Measurements from ENCODE around the gene FNDC7.
A peak's percentile ranks its signal among the peaks of the same experiment; 100 is the strongest.
"Not testable (repeated sequence)": the region's sequence is repeated elsewhere in the genome, so short reads cannot be mapped to it uniquely, and the experiment has no call there.

The FNDC7 gene, protein sequence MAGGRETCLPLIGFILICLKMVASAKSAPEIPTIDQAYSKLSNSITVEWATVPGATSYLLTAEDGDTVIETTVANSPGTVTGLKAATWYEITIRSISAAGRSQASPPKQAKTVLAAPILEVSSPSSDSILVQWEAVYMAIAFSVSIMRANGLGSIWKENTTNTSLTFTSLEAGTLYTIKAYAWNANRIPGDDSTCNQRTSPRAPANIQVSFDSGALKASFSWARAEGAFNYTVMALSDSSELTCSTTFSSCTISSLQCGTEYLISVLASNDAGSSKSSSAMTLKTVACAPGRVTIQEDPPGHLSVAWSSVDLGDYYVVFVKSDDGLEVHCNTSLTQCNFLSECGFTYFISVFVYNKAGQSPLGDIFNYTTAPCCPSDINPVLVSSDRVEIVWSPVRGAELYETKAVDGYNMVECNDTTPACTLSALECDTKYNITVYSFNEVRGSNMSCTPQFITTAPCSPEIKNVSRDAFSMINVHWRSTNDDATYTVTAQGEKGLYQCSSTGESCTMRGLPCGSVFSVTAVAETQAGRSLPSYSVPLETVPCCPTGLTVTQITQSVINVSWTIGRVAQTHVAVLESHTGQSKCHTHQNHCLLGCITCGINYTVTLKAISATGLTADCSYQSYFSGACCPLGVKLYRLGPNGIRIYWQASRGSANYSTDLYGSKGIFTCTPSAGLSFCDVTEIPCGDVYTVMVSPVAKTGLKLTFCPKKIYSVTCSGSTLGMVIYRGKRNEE

DNA sequence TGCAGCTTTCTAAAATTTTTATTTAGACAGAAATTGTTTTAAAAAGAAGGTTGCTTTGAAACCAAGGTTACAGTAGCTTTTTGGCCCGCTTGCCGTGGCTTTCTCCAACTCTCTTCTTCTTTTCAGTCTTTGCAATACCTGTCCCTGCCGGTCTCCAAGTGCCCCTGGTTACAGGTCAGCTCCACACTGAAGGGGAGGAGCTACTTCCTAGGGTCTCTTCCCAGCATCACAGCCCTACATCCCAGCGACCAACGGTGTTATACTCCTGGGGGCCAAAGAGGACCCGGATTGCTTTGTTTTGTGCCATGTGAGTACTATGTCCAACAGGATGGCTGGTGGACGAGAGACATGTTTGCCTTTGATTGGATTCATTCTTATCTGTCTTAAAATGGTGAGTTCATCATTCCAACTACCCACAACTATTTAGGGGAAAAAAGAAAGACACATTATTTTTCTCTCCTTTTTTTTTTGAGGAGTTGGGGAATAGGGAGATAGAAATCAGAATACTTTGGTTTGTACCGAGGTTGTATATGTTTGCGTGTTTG lies at the start of gene FNDC7:
Gene FNDC7, plus strand, starts transcription at position 303 of the 545 bp plus-strand sequence. Its CDS starts 26 bp downstream, at position 329.
- DNase-seq (ENCODE audit: low read depth, low spot score), result peak; percentile 63

DNA sequence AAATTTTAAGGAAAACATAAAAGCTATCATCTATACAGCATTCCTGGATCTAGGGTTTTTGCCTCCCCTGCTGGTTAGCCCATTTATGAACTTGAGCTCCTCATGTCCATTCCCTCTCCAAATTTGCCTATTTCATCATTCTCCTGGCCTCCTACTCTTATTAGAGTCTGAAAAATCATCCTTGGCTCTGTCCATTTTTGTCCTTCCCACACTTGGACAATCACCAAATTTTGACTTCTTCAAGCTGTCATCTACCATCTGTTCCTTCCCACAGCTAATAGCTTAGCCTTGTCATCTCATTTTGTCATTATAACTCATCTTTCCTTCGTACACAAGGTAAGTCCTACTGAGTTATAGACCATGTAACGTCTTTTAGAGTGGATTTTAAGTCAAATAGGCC lies 49.6 kb upstream of the FNDC7 start:
- DNase-seq (ENCODE audit: low read depth, low spot score), result no peak

DNA sequence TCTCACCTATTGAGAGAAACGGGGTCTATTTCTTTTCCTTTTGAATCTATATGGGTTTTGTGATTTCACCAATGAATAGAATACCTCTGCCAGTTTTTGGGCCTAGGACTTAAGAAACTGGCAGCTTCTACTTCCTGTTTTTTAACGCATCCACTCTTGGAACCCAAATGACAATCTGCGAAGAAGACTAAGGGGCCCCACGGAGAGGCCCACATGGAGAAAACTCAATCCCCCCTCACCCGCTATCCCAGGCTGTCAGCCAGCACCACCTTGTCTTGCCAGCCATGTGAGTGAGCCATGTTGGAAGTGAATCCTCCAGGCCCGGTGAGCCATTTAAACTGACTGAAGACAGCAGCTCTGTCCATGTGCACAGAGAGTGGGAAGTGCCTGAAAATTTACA lies 48.2 kb upstream of the FNDC7 start:
- no peak for DNase-seq (ENCODE audit: low read depth, low spot score)

DNA sequence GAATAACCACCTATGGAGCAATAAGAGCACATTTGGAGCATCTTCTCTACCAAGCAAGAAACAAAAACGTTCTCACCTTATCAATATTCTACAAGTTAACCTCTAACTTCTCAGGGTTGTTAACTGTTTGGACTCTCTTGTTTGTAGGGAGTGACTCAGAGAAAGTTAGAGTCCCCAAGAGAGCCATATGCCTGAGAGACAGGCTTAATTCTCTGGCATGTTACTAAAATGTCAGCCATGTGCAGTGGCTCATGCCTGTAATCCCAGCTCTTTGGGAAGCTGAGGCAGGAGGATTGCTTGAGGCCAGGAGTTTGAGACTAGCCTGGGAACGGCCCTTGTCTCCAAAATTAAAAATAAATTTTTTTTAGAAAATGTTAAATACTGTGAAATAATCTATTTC lies 47.6 kb upstream of the FNDC7 start:
- DNase-seq (ENCODE audit: low read depth, low spot score), result no peak

DNA sequence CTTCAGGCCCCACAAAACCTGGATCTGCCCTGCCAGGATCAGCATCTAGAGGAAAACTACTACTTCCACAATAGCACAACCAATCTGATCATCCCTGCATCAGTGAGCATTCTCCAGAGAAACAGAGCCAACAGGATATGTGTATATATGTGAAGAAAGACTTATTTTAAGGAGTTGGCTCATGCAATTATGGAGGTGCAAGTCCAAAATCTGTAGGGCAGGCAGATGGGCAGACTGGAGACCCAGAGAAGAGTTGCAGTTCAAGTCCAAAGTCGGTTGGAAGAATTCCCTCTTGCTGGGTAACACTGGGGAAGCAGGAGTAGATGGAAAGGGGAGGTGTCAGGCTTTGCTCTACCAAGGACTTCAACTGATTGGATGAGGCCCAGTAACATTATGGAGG lies 46.9 kb upstream of the FNDC7 start:
- no peak for DNase-seq (ENCODE audit: low read depth, low spot score)

DNA sequence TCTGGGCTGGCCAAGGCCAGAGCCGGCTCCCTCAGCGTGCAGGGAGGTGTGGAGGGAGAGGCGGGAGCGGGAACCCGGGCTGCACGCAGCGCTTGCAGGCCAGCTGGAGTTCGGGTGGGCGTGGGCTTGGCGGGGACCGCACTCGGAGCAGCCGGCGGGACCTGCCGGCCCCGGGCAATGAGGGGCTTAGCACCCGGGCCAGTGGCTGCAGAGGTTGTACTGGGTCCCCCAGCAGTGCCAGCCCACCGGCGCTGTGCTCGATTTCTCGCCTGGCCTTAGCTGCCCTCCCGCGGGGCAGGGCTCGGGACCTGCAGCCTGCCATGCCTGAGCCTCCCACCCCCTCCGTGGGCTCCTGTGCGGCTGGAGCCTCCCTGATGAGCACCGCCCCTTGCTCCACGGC lies 45.3 kb upstream of the FNDC7 start:
- DNase-seq (ENCODE audit: low read depth, low spot score), result not testable (repeated sequence)

DNA sequence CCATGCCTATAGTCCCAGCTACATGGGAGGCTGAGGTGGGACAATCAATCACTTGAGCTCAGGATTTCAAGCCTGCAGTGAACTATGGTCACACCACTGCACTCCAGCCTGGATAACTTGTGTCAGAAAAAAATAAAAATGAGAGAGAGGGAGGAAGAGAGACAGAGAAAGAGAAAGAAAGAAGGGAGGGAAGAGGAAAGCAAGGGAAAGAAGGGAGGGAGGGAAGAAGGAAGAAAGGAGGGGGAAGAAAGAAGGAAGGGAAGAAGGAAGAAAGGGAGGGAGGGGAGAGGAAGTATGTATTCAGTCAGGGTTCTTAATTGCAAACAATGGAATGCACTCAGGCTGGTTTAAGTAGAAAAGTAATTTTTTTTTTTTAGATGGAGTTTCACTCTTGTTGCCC lies 43.9 kb upstream of the FNDC7 start:
- DNase-seq (ENCODE audit: low read depth, low spot score), result no peak

DNA sequence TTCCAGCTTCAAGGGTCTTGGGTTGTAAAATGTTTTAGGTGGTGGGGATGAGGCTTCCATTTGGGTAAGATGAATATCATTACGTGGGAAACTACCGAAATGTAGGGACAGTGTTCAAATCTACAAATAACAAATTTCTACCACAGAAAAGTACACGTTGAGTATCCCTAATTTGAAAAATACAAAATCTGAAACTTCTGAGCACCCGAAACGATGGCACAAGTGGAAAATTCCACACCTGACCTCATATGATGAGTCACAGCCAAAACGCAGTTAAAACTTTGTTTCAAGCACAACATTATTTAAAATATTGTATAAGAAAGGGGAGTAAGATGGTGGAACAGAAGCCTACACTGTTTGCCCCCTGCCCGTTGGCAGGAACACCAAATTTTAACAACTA lies 43.0 kb upstream of the FNDC7 start:
- no peak for DNase-seq (ENCODE audit: low read depth, low spot score)

DNA sequence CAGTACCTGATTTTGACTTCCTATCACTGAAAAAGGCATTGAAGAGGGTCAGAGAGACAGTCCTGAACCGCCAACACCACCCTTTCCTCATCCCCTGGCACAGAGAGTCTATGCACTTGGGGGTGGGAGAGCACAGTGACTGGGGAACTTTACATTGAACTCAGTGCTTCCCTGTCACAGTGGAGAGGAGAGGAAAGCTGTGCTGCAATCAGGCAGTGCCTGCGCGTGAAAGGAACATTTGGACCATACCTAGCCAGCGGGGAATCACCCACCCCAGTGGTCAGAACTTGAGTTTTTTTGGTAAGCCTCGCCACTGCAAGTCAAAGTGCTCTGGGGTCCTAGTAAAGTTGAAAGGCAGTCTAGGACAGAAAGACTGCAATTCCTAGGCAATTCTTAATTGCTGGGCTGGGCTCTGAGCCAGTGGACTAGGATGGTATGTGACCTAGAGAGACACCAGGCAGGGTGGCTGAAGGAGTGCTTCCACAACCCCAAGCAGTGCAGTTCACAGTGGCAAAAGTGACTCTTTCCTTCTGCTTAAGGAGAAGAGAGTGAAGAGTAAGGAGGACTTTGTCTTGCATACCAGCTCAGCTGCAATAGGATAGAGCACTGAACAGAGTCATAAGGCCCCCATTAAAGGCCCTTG lies 42.5 kb upstream of the FNDC7 start:
- no peak for DNase-seq (ENCODE audit: low read depth, low spot score)

DNA sequence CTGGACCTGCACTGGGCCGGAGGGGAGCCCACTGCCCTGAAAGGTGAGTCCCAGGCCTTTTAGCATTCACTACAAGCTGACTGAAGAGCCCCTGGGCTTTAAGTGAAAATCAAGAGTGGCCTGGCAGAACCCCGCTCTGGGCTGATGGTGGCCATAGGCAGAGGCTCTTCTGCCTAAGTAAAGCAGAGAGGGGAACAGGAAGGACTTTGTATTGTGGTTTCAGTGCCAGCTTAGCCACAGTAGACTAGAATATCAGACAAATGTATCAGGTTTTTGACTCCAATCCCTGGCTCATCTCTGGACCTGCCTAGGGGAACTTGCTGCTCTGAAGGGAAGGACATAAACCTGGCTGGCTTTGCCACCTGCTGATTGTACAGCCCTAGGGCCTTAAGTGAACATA lies 41.6 kb upstream of the FNDC7 start:
- DNase-seq (ENCODE audit: low read depth, low spot score), result no peak

DNA sequence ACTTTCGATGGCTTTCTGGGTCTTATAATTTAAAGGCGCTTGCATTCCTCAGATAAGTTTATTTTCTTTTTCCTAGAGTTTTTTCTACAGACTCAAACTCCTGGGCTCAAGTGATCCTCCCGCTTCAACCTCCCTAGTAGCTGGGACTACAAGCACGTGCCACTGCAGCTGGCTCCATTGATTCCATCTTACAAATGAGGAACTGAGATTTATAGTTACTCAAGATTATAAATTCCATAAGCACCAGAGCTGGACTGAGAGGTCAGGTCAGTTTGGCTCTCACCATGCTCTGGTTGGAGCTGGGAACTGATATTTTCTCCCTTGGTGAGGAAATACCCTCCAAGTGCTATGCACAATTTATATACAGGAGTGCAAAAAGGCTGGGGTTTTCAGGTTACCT lies 34.0 kb upstream of the FNDC7 start:
- no peak for DNase-seq (ENCODE audit: low read depth, low spot score)

DNA sequence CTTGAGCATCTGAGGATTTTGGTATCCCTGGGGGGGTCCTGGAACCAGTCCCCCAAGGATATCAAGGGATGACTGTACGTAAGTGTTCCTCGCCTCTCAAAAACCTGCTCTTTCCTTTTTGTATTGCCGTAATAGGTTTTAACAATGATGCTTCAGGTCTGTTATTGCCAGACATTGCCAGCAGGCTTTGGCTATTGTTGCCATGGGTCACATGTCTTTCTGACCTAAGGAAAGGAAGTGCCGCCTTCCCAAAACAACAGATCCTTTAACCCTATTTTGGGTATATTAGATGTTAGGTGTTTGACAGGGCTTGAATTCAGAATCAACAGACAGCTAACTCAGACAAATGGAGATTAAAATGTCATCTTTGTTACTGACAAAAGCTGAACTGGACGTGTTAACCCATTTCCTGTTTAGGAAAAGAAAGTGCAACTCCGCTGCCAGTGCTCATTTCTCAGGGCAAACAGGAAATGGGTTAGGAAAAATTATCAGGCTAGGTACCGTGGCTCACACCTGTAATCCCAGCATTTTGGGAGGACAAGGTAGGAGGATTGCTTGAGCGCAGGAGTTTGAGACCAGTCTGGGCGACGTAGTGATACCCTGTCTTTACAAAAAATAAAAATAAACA lies 33.0 kb upstream of the FNDC7 start:
- DNase-seq (ENCODE audit: low read depth, low spot score), result no peak

DNA sequence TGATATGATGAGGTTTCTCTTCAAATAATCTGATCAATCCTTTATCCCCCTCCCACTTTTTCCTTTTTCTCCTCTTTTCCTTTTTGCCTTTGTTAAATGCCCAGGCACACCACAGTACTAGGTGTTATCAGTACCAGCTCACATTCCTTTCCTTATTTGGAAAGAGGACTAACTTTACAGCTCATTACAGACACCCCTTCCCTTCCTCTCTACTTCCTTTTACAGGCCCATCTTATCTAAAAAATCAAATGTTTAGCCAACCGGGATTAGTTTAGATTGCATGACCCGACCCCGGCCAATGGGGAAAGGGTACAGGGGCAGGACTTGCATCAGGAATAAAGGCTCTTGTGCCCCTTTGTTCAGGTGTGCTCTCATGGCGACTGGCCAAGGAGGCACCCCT lies 31.0 kb upstream of the FNDC7 start:
- peak; percentile 66 for DNase-seq (ENCODE audit: low read depth, low spot score)

DNA sequence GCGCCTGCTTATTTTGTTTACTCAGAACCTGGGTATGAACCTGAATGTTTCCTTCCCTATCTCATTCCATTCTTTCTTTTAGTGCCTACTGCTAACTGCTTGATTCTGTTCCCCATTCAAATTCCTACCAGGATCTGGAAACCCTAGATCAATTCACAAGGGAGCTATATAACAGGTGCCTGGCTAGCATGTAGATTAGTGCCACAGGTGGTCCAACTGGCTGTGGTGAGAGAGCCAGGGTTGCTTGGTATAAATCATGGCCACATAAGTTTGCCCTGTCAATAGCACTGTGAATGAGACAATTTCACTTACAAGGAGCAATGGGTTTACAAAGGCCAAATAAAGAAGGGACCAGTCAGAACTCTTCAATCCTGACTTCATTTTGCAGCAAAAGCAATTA lies 27.2 kb upstream of the FNDC7 start:
- DNase-seq (ENCODE audit: low read depth, low spot score), result no peak

DNA sequence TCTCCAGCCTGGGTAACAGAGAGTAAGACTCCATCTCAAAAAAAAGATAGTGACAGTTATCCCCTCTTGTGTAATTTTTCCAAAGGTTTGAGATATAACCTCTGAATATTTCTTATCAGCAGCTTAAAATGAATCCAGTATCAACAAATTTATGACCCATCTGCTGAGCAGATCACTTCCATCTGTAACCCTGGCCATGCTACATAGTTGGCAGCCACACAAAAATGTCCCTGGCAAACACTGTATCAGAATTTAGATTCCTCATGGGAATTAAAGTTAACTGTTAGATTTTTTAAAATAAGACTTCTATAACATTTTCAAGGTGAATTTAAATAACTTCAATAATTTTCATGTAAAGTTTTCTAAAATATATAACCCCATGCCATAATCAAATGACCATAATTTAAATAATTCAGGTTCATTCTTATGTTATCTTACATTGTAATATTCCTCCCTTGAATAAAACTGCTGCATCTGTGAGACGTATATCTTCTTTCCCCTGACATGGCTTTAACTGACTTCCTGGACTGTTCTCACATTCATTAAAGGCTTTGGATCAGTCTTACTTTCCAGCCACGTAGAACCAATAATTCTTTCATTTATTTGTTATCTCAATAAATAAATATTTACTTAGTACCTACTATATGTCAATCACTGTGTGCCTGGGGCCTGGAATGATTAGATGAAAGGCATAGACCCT lies 25.9 kb upstream of the FNDC7 start:
- no peak for DNase-seq (ENCODE audit: low read depth, low spot score)

DNA sequence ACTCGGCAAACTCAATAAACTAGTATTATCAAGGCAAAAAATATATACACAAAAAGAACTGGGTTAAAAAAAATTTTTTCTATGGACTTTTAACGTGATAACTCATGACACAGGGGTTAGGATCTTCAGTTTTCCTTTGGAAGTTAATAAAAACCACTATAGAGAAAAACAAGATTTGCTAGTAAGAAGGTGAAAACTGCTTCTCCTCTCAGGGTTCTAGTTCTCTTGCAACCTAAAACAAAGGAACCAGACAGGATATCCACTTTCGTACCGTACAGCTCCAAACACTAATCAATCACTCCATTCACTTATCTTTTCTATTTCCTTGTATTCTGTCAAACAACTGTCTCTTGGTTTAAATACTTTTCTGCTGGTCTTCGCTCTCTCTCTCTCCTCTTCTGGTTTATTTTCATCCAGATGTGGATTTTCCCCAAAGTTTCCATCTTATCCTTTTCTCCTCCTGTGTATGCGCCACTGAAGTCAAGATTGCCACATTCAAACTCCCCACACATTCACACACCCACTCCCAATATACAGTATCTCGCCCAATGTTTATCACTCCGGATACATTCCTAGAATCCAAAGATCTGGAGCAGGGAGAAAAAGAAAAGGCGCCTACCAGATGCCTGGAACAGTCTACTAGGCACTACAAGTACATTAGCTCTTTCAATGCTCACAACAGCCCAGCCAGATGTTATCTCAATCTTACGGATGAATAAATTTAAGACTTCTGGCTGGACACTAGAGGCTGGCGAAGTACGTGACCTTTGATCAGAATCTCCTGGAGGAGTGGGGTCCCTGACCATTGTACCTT lies 21.4 kb upstream of the FNDC7 start:
- no peak for DNase-seq (ENCODE audit: low read depth, low spot score)

DNA sequence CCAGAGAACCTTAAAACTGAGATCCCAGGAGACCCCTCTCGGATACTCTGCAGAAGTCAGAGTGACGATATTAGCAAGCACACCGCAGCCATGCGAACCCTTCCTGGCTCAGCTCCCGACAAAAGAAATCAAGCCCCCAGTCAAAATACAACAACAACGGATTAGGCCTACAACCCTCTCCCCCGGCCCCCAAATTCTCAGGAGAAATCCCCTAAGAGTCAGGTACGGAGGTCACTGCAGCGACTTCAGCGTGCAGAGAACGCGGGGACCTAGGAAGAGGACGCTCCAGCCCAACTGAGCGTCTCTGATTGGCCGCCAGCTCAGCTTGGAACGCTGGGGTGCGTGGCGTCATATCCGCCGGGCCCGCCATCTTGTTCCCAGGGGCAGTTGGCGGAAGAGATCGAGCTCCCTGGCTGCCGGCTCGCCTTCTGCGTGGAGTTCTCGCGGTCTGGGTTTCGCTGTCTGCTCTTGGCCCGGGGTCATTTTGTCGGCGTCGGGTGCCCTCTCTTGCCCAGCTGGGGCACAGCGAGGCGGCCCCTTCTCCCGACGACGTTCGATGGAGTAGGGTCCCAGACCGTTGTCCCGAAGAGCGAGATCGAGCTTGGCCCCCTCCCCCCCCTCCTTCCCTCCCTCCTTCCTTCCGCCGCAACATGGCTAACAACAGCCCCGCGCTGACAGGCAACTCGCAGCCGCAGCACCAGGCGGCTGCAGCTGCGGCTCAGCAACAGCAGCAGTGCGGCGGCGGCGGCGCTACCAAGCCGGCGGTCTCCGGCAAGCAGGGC lies 20.6 kb upstream of the FNDC7 start, which contains the start of gene PRPF38B:
Gene PRPF38B, plus strand, starts transcription at position 369 of the 782 bp plus-strand sequence. Its CDS starts 282 bp downstream, at position 651.
- peak; percentile 96 for DNase-seq (ENCODE audit: low read depth, low spot score)

DNA sequence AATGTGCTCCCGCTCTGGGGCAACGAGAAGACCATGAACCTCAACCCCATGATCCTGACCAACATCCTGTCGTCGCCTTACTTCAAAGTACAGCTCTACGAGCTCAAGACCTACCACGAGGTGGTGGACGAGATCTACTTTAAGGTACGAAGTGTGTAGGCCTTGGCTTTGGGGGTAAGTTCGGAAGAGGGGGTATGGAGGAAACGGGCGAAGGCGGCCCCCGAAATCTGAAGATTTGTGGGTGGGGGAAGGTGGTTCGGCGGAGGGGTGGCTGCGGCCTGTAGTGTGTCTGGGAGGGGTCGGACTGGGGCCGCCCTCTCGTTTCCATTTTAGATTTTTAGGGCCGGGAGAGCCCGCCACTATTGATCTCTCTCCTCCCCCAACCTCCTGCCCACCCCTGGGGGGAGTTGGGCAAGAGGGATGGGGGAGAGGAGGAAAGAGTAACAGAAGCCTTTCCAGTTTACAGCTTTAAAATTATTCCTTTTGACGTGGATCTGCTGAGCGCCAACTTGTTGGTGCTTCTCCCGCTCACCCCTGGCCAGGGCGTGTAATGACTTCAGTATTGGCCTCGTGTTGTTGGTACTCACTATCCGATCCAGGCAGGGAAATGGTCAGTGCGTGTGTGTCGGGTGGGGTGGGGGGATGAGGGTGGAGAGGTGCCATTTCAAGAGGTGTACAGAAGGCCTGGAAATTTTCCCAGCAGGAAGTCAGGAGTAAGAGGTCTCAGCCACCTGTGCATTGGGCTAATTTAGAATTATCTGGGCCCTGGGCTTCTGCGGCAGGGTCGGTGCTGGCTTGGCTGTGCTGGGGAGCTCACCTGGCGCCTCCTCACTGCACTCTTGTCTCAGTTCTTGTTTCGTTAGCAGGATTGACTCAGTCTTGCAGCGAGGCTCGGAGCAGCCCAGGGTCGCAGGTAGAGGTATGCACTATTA lies 19.7 kb upstream of the FNDC7 start:
- peak; percentile 57 for DNase-seq (ENCODE audit: low read depth, low spot score)

Measured in ELF-1 (cell line).